ENCODE results near the gene CEACAM16. TPM values are rescaled to one million over a fixed set of nuclear protein-coding genes. Genes with fewer than 3 reads are reported as not detected.

Gene CEACAM16
- total RNA-seq, 2 donors from 2014 or later, result not detected

GRCh38 chr19:44745887-44746600, 47.1 kb downstream of the CEACAM16 start:
- H3K36me3 Mint-ChIP-seq (ENCODE audit: low read depth), result no peaks in the 10 kb centered on the region
- TF ChIP-seq CTCF (conservative IDR thresholded peaks at IDR 0.05), result no peak
- peaks cover 61% of the 10 kb centered on the region for H3K27me3 Mint-ChIP-seq (ENCODE audit: insufficient read depth)
- peaks cover 6% of the 10 kb centered on the region for H3K4me1 Mint-ChIP-seq
- Histone ChIP-seq H3K9me3 (ENCODE audit: control insufficient read depth, low read length) (no peaks in the 10 kb centered on the region), H3K27me3 (ENCODE audit: control insufficient read depth, insufficient read depth, low read length, poor library complexity, severe bottlenecking) (peaks cover 41% of the 10 kb centered on the region), H3K36me3 (ENCODE audit: control insufficient read depth, insufficient read depth, low read length) (no peaks in the 10 kb centered on the region), H3K27ac (ENCODE audit: low read depth, low read length) (no peak overlapping the region), H3K4me3 (ENCODE audit: low read length) (no peak overlapping the region), H3K9ac (ENCODE audit: extremely low read depth, low read length, poor library complexity, severe bottlenecking) (no peak overlapping the region), H3K4me1 (ENCODE audit: control insufficient read depth, insufficient read depth, low read length) (no peaks in the 10 kb centered on the region)
- no peak overlapping the region for H3K4me3 Mint-ChIP-seq
- WGBS, 2 experiments (ENCODE audit: insufficient coverage in 1 of 2, insufficient read length in 1 of 2), result 70 to 78% methylated on average over 3 to 4 of the region's 4 CpGs
- H3K27ac Mint-ChIP-seq, result no peak overlapping the region
- no peaks in the 10 kb centered on the region for H3K9me3 Mint-ChIP-seq
- DNase-seq, result no peak

GRCh38 chr19:44746616-44746945, 47.6 kb downstream of the CEACAM16 start:
- Histone ChIP-seq H3K9ac (ENCODE audit: extremely low read depth, low read length, poor library complexity, severe bottlenecking) (no peak overlapping the region), H3K9me3 (ENCODE audit: control insufficient read depth, low read length) (no peaks in the 10 kb centered on the region), H3K36me3 (ENCODE audit: control insufficient read depth, insufficient read depth, low read length) (no peaks in the 10 kb centered on the region), H3K4me1 (ENCODE audit: control insufficient read depth, insufficient read depth, low read length) (no peaks in the 10 kb centered on the region), H3K4me3 (ENCODE audit: low read length) (no peak overlapping the region), H3K27me3 (ENCODE audit: control insufficient read depth, insufficient read depth, low read length, poor library complexity, severe bottlenecking) (peaks cover 41% of the 10 kb centered on the region), H3K27ac (ENCODE audit: low read depth, low read length) (no peak overlapping the region)
- Mint-ChIP-seq H3K4me1 (peaks cover 6% of the 10 kb centered on the region), H3K4me3 (peak overlapping the region; percentile 59), H3K27me3 (ENCODE audit: insufficient read depth) (peaks cover 66% of the 10 kb centered on the region), H3K9me3 (no peaks in the 10 kb centered on the region), H3K27ac (no peak overlapping the region), H3K36me3 (ENCODE audit: low read depth) (no peaks in the 10 kb centered on the region)
- 68% methylated on average over 5 of the region's 5 CpGs; no CpG with 5 or more reads in 1 of the 2 experiments for WGBS, 2 experiments (ENCODE audit: insufficient coverage in 1 of 2, insufficient read length in 1 of 2)
- no peak for DNase-seq
- TF ChIP-seq CTCF (conservative IDR thresholded peaks at IDR 0.05), result no peak

DNA sequence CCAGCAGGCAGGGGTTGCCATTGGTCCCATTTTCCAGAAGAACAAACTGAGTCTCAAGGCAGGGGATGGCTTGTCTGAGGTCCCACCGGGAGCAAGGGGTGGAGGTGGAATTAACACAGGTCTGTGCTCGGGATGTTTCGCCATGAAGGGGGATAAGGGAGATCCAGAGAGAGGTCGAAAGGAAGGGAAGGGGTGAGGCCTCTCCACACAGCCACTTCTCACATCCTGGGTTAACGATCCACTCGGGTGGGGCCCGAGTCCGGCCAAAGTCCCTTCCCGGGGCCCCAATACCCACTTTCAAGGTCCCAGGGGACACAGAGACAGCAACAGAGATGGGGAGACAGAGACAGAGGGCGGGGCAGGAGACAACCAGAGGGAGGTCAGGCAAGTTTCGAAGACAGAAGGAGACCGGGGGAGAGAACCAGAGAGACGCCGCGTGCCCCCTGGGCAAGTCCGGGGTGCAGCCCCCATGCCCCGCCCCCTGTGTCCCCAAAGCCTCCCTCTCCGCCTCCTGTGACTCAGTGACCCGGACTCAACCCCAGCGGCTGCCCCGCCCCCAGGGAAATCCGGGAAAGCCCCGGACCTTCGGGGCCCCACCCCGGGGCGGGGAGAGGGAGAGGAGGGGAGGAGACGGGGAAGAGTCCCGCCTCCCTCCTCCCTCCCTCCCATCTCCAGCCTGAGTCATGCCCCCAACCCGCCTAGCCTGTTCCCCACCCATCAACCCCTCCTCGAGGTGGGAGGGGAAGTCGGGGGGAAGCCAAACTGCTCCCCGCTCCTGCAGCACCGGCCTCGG, 48.2 kb downstream of the CEACAM16 start:
- peak; percentile 93 for DNase-seq
- H3K9ac ChIP-seq (ENCODE audit: extremely low read depth, low read length, poor library complexity, severe bottlenecking), result no peak overlapping the region
- H3K27me3 Mint-ChIP-seq (ENCODE audit: insufficient read depth), result peaks cover 72% of the 10 kb centered on the region
- no peaks in the 10 kb centered on the region for H3K36me3 Mint-ChIP-seq (ENCODE audit: low read depth)
- H3K27ac ChIP-seq (ENCODE audit: low read depth, low read length), result no peak overlapping the region
- no peaks in the 10 kb centered on the region for H3K9me3 ChIP-seq (ENCODE audit: control insufficient read depth, low read length)
- peak overlapping the region; percentile 81 for H3K4me3 ChIP-seq (ENCODE audit: low read length)
- peaks cover 41% of the 10 kb centered on the region for H3K27me3 ChIP-seq (ENCODE audit: control insufficient read depth, insufficient read depth, low read length, poor library complexity, severe bottlenecking)
- H3K9me3 Mint-ChIP-seq, result no peaks in the 10 kb centered on the region
- H3K27ac Mint-ChIP-seq, result no peak overlapping the region
- no peaks in the 10 kb centered on the region for H3K4me1 ChIP-seq (ENCODE audit: control insufficient read depth, insufficient read depth, low read length)
- H3K4me1 Mint-ChIP-seq, result peaks cover 6% of the 10 kb centered on the region
- 3 to 15% methylated on average over 7 to 30 of the region's 34 CpGs for WGBS, 2 experiments (ENCODE audit: insufficient coverage in 1 of 2, insufficient read length in 1 of 2)
- peak overlapping the region; percentile 59 for H3K4me3 Mint-ChIP-seq
- no peak for TF ChIP-seq CTCF (conservative IDR thresholded peaks at IDR 0.05)
- no peaks in the 10 kb centered on the region for H3K36me3 ChIP-seq (ENCODE audit: control insufficient read depth, insufficient read depth, low read length)

Measured in endodermal cell (in vitro differentiated cells).